Measurements from ENCODE around the gene DBF4B. TPM values are rescaled to one million over a fixed set of nuclear protein-coding genes. Genes with fewer than 3 reads are reported as not detected.

Gene DBF4B
- total RNA-seq, 1 experiment from 2014 or later: 32.9 TPM

GRCh38 chr17:44672479-44673093 is 35.9 kb upstream of the DBF4B start:
- no peak for DNase-seq (ENCODE audit: low spot score)
- no peak for ATAC-seq
- Mint-ChIP-seq H3K4me3 (no peak overlapping the region), H3K9me3 (no peaks in the 10 kb centered on the region), H3K36me3 (no peaks in the 10 kb centered on the region), H3K27ac (no peak overlapping the region), H3K27me3 (ENCODE audit: low read depth) (no peaks in the 10 kb centered on the region), H3K4me1 (no peaks in the 10 kb centered on the region)
- ChIA-PET CTCF (interaction anchor here (0.8 to 2.2 kb wide), 11 partner anchors 9 to 363 kb away, joined by 3 to 15 read pairs (median 4); partner anchors contain the start of genes FAM171A2, GPATCH8 and MEIOC), POLR2A (no interaction called here)
- TF ChIP-seq FOXP1 (CRISPR knock-in tag; IDR thresholded peaks at IDR 0.05; ENCODE audit: borderline replicate concordance) (no peak), PRDM15 (CRISPR knock-in tag; IDR thresholded peaks at IDR 0.05) (no peak), CTCF (IDR thresholded peaks at IDR 0.05) (peak; percentile 35), ZNF396 (CRISPR knock-in tag; IDR thresholded peaks at IDR 0.05; ENCODE audit: borderline replicate concordance) (no peak), FOXP4 (CRISPR knock-in tag; IDR thresholded peaks at IDR 0.05) (no peak), MXD4 (CRISPR knock-in tag; IDR thresholded peaks at IDR 0.05; ENCODE audit: borderline replicate concordance) (no peak), OVOL2 (CRISPR knock-in tag; IDR thresholded peaks at IDR 0.05; ENCODE audit: borderline replicate concordance) (no peak), ZNF425 (CRISPR knock-in tag; conservative IDR thresholded peaks at IDR 0.05) (no peak), IRF2 (CRISPR knock-in tag; IDR thresholded peaks at IDR 0.05; ENCODE audit: borderline replicate concordance, low read depth) (no peak), FOXK1 (CRISPR knock-in tag; IDR thresholded peaks at IDR 0.05) (no peak), ZNF532 (CRISPR knock-in tag; IDR thresholded peaks at IDR 0.05; ENCODE audit: borderline replicate concordance) (no peak), GABPB1 (CRISPR knock-in tag; IDR thresholded peaks at IDR 0.05) (peak; percentile 18; the same call in 1 of the 2 replicates), E2F4 (CRISPR knock-in tag; IDR thresholded peaks at IDR 0.05; ENCODE audit: borderline replicate concordance, low read depth) (no peak), NFYB (CRISPR knock-in tag; conservative IDR thresholded peaks at IDR 0.05; ENCODE audit: low read depth) (no peak)
